Measurements from ENCODE around the gene CEP192.

DNA sequence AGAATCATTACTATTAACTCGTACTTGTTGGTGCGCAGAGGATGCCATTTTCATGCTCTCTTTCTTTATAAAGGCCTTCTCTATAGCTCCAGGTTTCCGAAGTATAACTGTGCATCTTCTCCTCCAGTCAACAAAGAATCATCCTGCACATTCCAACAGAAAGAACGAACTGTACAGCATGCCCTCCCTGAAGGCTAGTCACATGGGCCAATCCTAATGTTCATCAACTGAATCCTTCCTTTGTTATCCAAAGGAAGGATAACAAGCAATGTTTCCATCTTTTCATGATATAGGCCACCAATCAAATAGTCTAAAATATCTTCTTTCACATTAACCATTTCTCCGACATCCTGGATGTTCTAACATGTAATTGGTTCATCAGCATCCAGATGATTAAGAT lies 160.5 kb downstream of the CEP192 start:
- TF ChIP-seq SMC3 (IDR thresholded peaks at IDR 0.05; ENCODE audit: low read depth, low read length): no peak
- TF ChIP-seq, protein P1, sequence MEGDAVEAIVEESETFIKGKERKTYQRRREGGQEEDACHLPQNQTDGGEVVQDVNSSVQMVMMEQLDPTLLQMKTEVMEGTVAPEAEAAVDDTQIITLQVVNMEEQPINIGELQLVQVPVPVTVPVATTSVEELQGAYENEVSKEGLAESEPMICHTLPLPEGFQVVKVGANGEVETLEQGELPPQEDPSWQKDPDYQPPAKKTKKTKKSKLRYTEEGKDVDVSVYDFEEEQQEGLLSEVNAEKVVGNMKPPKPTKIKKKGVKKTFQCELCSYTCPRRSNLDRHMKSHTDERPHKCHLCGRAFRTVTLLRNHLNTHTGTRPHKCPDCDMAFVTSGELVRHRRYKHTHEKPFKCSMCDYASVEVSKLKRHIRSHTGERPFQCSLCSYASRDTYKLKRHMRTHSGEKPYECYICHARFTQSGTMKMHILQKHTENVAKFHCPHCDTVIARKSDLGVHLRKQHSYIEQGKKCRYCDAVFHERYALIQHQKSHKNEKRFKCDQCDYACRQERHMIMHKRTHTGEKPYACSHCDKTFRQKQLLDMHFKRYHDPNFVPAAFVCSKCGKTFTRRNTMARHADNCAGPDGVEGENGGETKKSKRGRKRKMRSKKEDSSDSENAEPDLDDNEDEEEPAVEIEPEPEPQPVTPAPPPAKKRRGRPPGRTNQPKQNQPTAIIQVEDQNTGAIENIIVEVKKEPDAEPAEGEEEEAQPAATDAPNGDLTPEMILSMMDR (conservative IDR thresholded peaks at IDR 0.05; ENCODE audit: low read depth, low read length): no peak
- no peak for TF ChIP-seq POLR2A (IDR thresholded peaks at IDR 0.05; ENCODE audit: low read depth, low read length)
- no peak for TF ChIP-seq FOS (IDR thresholded peaks at IDR 0.05; ENCODE audit: low read depth, low read length)
- no peak for TF ChIP-seq RAD21 (IDR thresholded peaks at IDR 0.05; ENCODE audit: low read length)
- TF ChIP-seq CEBPB (IDR thresholded peaks at IDR 0.05; ENCODE audit: low read depth, low read length): no peak
- TF ChIP-seq MXI1 (IDR thresholded peaks at IDR 0.05; ENCODE audit: borderline replicate concordance, low read depth, low read length): no peak
- TF ChIP-seq, protein P2, sequence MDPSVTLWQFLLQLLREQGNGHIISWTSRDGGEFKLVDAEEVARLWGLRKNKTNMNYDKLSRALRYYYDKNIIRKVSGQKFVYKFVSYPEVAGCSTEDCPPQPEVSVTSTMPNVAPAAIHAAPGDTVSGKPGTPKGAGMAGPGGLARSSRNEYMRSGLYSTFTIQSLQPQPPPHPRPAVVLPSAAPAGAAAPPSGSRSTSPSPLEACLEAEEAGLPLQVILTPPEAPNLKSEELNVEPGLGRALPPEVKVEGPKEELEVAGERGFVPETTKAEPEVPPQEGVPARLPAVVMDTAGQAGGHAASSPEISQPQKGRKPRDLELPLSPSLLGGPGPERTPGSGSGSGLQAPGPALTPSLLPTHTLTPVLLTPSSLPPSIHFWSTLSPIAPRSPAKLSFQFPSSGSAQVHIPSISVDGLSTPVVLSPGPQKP (IDR thresholded peaks at IDR 0.05; ENCODE audit: borderline replicate concordance, low read depth, low read length): no peak
- TF ChIP-seq RFX5 (IDR thresholded peaks at IDR 0.05; ENCODE audit: low read depth, low read length): no peak
- TF ChIP-seq, protein P3, sequence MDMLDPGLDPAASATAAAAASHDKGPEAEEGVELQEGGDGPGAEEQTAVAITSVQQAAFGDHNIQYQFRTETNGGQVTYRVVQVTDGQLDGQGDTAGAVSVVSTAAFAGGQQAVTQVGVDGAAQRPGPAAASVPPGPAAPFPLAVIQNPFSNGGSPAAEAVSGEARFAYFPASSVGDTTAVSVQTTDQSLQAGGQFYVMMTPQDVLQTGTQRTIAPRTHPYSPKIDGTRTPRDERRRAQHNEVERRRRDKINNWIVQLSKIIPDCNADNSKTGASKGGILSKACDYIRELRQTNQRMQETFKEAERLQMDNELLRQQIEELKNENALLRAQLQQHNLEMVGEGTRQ (IDR thresholded peaks at IDR 0.05; ENCODE audit: low read depth, low read length): no peak
- no peak for TF ChIP-seq MAFK (IDR thresholded peaks at IDR 0.05; ENCODE audit: low read depth, low read length)
- TF ChIP-seq MAZ (IDR thresholded peaks at IDR 0.05; ENCODE audit: borderline replicate concordance, low read depth, low read length): no peak
- TF ChIP-seq RCOR1 (IDR thresholded peaks at IDR 0.05; ENCODE audit: insufficient replicate concordance, low read length): no peak
- TF ChIP-seq CHD1 (IDR thresholded peaks at IDR 0.05; ENCODE audit: low read depth, low read length): no peak

Data from IMR-90 (cell line).